GM21619 (cell line): Measurements from ENCODE around the gene MYRFL.
"Not testable (repeated sequence)": the region's sequence is repeated elsewhere in the genome, so short reads cannot be mapped to it uniquely, and the experiment has no call there.

Experiments used
- ATAC-seq: cut with Tn5 transposase; IDR thresholded peaks from one replicate; pipeline ENCODE4 v1.9.1; 2021; ENCODE audit not compliant: unreplicated experiment

The MYRFL gene

DNA sequence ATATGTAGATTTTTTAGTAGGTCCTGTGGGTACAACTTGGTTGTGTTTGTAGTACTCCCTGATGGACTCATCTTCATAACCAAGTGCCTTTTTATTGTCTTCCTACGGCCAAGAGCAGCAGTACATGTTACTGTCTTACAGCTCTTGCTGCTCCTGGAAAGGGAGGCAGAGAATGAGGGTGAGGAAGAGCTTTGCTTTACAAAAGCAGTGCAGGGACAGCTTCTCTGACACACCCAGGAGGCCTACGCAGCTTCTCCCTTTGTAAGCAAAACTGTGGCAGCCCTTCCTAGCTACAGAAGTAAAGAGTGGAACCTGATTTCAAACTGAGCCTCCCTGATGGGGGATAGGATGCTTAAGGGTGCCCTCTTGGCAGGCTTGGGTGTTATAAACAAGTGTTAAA, 18.6 kb downstream of the MYRFL start:
- ATAC-seq: no peak

DNA sequence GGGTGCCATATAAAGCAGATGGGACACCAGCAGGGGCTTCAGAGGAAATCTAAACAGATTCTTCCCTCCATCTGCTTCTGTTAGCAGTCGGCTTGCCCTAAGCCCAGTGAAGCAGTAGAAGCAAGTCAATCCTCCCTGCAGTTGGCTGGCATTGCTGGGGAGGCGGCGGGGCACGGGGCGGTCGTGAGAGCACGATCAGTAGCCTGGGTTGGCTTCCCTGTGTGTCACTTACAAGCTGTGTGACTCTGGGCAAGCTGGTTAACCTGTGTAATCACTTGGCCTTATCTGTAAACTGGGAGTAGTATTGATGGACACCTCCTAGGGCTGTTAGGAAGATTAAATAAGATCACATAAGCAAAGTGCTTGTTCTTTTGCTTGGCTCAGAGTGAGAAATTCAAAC, 19.4 kb downstream of the MYRFL start:
- ATAC-seq: no peak

DNA sequence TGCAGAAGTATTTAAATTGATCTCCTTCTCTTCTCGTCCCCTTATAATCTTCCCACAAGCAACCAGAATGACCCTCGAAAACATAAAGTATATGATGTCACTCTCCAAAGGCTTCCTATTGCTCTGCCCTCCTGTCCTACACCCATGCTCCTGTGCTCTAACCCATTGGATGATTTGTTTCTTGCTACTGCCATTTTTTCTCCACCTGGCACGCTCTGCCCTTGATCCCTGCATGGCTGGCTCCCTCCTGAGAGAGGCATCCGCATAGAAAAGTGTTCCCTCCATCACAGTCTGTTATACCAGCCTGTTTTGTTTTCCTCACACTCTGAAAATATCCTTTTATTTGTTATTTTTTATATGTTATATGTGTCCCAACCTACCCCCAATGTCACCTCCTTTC, 19.8 kb downstream of the MYRFL start:
- no peak for ATAC-seq

DNA sequence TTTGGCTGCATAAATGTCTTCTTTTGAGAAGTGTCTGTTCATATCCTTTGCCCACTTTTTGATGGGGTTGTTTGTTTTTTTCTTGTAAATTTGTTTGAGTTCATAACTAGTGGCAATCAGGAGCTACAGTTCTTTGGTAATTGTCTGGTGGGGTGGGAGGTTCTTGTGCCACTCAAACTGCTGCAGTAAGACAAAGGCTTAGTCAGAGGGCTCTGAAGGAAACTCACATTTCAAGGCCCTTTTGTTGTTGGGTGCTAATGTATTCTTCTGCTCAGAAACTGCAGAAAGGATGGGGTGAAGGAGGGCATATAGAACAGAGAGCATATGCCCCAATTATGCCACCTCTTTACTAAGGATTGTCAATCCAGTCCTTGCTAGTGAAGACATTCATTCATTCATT, 21.9 kb downstream of the MYRFL start:
- ATAC-seq: no peak

DNA sequence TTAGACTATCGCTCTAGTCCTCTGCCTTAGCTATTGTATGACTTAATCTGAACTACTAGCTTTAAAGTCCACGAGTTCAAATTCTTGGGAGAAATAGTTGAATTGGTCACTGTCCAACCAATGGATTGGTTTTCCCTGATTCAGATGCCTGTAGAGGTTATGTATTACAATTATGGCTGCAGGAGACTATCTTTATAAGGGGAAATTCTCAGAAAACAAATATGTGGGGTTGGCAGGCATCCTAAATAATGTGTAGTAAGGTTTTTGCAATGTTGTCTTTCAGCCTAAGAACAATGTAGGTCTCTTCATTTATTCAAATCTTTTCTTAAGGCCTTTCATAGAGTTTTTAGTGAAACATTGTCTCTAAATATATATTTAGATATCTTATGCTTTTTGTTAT, 26.9 kb downstream of the MYRFL start:
- ATAC-seq: no peak

DNA sequence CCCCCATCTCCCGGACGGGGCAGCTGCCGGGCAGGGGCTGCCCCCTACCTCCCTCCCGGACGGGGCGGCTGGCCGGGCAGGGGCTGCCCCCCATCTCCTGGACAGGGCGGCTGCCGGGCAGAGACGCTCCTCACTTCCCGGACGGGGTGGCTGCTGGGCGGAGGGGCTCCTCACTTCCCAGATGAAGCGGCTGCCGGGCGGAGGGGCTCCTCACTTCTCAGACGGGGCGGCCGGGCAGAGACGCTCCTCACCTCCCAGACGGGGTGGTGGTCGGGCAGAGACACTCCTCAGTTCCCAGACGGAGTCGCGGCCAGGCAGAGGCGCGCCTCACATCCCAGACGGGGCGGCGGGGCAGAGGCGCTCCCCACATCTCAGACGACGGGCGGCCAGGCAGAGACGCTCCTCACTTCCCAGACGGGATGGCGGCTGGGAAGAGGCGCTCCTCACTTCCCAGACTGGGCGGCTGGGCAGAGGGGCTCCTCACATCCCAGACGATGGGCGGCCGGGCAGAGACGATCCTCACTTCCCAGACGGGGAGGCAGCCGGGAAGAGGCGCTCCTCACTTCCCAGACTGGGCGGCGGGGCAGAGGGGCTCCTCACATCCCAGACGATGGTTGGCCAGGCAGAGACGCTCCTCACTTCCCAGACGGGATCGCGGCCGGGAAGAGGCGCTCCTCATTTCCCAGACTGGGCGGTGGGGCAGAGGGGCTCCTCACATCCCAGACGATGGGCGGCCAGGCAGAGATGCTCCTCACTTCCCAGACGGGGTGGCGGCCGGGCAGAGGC, 28.3 kb downstream of the MYRFL start:
- ATAC-seq: not testable (repeated sequence)

DNA sequence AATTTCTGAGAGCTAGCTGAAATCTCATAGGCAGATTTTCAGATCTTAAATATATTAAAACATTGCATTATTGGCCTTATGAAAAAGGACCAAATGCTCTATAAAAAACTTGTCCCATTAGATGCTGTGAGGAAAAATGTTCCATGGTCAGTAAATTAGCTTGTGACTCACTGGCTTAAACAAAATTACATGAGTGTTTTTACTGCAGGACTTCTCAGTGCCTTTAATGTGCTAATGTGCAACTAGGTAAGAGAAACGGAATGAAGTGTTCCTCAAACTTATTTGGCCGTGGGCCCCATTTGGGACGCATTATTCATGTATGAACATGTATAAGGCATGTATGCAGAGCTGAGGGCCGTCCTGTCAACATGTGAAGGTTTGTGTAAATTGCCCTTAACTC, 41.7 kb downstream of the MYRFL start:
- ATAC-seq: no peak

DNA sequence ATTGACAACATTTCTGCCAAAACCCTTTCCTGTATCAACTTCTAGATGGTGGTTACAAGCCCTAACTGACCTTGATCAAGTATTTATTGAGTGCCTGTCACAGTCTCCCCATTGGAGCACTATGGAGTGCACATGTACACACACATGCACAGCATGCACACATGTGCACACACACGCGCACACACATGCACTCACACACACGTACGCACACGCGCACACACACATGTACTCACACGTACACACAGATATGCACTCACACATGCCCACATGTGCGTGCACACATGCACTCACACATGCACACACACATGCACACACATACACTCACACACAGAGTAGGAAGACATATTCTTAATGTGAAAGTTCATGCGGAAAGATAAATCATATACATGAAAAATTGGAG, 43.7 kb downstream of the MYRFL start:
- ATAC-seq: no peak

DNA sequence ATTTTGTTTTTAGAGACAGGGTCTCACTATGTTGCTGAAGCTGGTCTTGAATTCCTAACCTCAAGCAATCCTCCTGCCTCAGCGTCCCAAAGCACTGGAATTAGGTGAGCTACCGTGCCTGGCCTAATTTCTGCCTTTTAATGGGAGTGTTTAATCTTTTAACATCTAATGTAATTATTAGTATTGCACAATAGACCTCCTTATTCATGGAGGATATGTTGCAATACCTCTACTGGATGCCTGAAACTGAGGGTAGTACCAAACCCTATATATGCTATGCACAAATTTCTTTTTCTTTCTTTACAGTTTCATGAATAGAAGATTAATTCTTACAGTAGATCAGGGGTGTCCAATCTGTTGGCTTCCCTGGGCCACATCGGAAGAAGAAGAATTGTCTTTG, 47.8 kb downstream of the MYRFL start:
- ATAC-seq: no peak

DNA sequence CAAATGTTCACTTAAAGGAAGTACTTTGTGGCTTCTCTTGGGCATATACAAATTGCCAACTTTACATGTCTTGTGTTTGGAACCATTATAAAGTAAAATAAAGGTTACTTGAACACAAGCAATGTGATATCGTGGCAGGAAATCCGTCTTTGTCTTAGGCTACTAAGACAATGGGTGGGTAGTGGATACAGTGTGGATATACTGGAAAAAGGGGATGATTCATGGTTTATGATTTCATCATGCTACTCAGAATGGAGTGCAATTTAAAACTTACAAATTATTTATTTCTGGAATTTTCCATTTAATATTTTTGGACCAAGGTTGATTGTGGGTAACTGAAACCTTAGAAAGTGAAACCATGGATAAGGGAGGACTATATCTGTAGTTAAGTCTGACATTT, 48.4 kb downstream of the MYRFL start:
- ATAC-seq: no peak

DNA sequence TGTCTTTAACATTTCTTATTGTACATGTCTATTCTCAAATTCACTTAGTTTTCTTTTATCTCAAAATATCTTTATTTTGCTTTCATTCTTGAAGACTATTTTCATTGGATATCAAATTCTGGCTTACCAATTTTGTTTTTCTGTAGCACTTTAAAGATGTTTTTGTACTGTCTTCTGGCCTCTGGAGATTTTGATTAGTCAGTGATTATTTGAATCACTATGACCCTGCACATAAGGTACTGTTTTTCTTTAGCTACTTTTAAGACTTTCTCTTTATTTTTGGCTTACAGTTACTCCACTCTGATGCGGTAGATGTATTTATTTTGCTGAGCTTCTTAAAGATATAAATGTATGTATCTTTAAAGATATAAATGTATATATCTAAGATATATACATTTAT, 49.6 kb downstream of the MYRFL start:
- ATAC-seq: no peak

DNA sequence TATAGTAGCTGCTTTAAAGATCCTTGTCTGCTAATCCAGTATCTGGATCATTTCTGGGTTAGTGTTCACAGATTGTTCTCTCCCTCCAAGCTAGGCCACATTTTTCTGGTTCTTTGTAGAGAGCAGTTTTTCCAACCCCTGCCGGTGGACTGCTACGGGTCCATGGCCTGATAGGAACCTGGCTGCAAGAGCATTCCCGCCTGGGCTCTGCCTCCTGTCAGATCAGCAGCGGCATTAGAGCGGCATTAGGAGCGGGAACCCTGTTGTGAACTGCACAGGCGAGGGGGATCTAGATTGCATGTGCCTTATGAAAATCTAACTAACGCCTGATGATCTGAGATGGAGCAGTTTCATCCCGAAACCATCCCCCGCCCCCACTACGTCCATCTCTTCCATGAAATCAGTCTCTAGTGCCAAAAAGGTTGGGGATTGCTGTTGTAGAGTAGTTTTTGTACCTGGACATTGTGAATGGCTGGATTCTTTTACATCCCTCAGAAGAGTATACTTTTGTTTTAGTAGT, 50.4 kb downstream of the MYRFL start:
- no peak for ATAC-seq

DNA sequence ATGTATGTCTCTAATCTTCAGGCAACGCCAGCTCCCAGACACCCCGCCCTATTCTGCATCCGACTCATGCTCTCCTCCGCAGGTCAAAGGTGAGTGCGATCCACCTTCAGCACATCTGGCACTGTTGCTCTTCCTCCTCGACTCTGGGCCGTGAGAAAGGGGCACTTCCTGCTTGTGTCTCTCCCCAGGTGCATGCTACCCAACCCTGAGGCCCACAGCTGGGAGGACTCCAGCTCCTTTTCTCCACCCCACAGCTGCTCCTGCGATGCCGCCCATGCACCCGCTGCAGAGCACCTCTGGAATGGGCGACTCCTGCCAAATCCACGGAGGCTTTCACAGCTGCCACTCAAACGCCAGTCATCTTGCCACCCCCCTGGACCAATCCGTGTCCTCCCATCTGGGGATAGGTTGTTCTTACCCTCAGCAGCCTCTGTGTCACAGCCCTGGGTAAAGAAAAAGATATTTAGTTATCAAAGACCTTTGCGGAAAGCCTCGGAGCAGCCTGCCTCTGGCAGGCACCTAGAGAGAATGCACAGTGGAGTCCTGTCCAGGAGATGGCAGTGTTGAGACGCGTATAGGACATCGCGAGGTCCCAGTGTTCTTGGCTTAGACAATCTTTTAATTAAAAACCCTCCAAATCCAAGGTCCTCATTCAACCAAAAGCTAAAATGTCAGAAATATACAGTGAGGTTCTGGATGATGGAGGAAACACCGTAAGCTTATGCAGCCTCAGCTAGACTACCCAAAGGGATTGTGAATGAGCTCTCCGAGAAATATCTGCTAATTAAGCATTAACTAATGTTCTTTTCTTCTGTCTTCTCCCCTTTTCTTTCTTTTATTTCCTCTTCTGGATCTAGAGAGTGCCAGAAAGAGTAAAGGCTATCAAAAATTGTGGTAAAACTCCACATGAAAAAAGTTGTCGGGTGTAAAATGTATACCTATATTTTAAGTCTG, 54.3 kb downstream of the MYRFL start:
- ATAC-seq: peak; percentile 91

DNA sequence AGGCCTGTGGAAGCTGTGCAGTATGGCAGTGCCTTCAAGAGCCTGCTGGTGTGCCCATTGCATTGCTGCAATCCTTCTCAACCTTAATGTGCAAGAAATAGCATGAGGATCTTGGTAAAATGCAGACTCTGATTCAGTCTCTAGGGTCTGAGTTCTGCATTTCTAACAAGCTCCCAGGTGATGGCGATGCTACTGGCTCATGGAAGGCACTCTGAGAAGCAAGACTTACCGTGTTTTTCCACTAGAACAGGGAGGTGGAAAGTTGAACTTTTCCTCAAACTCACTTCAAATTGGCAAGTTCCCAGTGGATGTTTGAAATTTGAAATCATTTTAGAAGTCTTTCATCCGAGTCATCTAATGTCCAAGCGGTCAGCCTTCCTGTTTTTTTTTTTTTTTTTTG, 55.5 kb downstream of the MYRFL start:
- ATAC-seq: no peak

DNA sequence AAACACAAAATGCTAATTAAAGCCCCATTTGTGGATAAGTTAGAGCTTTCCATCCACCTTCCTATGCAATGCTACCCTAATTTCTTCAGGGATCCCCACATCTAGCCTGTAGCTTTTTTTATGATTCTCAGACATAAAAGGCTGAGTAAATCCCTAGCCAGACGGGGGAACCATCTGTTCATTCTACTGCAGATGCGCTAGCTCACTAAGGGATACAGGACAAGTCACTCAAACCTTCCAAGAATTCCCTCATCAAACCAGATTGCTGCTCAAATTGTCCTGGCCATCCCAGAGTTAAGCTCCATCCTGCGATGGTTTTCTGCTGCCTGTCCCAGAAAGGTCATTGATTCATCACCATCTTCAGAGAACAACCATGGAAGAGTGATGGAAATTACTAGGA, 56.7 kb downstream of the MYRFL start:
- no peak for ATAC-seq

DNA sequence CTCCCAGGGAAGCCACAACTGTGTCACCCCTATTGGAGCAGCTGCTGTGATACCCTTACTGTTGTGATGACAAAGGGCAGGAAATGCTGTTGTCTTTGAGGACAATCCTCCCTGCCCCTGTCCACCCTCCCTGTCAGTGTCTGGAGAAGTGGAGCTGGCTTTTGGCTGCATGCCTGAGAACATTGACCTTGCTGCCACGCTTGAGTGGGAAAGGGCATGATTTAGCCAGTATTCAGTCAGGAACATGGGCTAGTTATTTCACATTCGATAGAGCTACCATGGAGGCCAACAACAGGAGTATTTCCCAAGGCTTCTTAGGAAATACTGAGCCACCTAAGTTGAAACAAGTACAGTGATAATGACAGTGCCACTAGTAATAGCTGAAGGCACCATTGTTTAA, 59.4 kb downstream of the MYRFL start:
- ATAC-seq: no peak

DNA sequence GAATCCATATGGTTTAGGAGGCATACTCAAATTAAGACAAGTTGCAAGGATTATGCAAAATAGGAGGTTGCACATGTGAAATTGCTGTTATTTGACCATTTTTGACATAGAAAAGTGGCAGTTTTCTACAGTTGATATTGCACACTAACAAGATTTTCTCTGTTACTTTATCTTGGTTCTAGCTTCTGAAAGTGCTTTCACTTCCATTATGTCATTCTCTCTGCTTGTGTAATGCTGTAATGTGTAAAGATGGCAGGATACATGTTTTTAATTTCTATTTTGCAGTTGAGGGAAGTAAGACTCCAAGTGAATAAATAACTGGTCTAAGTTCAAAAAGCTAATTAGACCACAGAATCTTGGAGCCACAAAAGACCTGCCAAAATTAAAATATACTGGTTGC, 60.6 kb downstream of the MYRFL start:
- ATAC-seq: no peak

DNA sequence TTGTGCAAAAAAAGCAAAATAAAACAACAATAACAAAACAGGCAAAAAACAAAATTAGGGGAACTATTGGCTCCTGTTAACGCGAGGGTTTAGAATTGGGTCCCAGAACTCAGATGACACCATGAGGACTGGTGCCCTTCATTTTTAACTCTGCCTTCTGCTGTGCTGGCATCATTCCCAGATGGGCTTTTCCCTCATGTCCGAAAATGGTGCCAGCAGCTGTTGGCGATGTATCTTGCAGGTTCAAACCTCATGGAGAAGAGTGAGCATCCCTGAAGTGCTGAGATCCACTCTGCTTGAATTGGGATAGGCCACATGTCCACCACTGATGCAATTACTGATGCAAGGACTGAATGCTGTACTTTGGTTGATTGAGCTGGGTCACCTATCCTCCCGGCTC, 61.1 kb downstream of the MYRFL start:
- no peak for ATAC-seq

DNA sequence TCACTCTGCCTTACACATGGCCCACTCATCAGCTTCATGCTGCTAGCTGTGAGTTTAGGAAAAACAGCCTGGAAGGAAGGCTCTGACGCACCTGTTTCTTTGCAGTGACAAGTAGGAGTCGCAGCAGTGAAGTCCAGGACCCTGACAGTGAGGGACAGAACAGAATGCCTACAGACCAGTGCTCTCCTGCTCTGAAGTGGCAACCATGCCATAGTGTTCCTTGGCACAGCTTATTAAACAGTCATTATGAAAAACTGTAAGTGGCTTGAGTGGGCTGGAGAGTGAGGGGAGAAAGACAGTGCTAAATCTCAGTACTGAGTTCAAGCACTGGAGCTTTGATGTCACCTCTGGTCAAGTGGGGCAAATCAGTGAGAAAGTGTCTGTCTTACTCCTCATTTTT, 61.7 kb downstream of the MYRFL start:
- ATAC-seq: no peak

DNA sequence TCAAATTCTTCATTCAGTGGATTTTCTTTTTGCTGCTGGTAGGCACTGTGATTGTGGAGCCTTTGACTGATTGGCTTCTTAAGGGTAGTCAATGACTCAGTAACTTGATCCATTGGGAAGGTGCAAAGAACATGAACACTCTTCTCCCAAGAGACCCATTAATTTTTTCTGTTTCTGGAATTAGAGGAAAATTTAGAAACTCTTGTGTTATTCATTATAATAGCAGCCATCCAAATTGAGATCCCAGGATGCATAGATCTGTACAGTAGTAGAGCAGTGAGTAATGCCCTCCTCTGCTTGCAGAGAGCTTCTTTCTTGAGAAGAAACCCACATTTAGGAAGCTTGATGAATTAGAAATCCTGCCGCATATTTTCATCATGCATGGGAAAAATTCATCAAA, 63.9 kb downstream of the MYRFL start:
- no peak for ATAC-seq

DNA sequence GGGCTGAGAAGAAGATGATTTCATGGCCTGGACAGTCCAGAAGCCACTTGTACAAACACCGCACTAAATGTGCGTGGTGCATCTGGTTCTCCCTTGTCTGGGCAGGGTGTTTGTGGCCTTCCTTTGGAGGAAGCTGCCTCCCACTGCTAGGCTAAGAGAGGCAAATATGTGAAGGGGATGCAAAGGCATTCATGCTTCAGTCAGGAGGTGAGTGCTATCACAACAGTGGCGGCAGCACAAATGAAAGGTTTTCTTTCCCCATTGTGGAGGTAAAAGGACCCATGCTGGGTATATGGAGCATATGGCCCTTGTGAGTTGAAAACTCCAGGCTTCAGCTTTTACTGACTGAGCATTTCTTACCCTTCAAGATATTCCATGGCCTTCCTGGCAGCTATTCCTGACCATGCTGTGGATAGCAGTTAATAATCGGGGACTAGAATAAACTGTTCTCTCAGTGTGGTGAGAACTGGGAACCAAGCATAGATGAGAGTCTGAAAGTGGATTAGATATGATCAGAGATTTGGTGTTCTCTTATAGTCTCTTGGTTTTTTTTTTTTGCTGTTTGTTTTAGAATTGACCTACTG, 69.9 kb downstream of the MYRFL start:
- ATAC-seq: no peak
